SK-N-MC (cell line): ENCODE data around the gene CWC27.

Experiments
- EZH2 ChIP-seq: fragments of 200-600 bp; sonication (generic); IDR thresholded peaks from one replicate; pipeline ENCODE4 v1.6.1; 2017; ENCODE audit warnings: antibody characterized with exemption
- FOXP2 ChIP-seq: optimal IDR thresholded peaks from 2 replicates; pipeline ENCODE3; 2011; ENCODE audit warnings: mild to moderate bottlenecking, moderate library complexity; ENCODE audit not compliant: insufficient read depth; ENCODE audit errors: extremely low read length, control extremely low read depth
- POLR2AphosphoS5 ChIP-seq: IDR thresholded peaks from 2 replicates; pipeline ENCODE4 v1.6.1; 2012; ENCODE audit warnings: mild to moderate bottlenecking, low read depth, low read length, borderline replicate concordance

GRCh38 chr5:64973215-64973614 is 204.5 kb downstream of the CWC27 start:
- TF ChIP-seq POLR2AphosphoS5 (no peak), EZH2 (no peak), FOXP2 (no peak)
